Fibroblast of lung (primary cell): ENCODE results near the gene GRXCR2. TPM values are rescaled to one million over a fixed set of nuclear protein-coding genes. Genes with fewer than 3 reads are reported as not detected.

Experiments
- DNase-seq, 2 donors: peaks; one replicate each; pipeline versions ENCODE4 v3.0.0 to v3.0.0-alpha.2; 2010; ENCODE audit warnings: low read depth in 2 of 2
- H2AFZ ChIP-seq: 2 replicates; pipeline ENCODE4 v1.5.1; 2012; ENCODE audit warnings: low read length, control low read depth, inconsistent platforms
- H3K27ac ChIP-seq: 2 replicates; pipeline ENCODE4 v1.5.1; 2011; ENCODE audit warnings: low read length, control low read depth; ENCODE audit not compliant: insufficient read depth
- H3K27me3 ChIP-seq: 2 replicates; pipeline ENCODE4 v1.5.1; 2011; ENCODE audit warnings: mild to moderate bottlenecking, low read length; ENCODE audit not compliant: control insufficient read depth, insufficient read depth
- H3K36me3 ChIP-seq: 2 replicates; pipeline ENCODE4 v1.5.1; 2011; ENCODE audit warnings: low read length; ENCODE audit not compliant: control insufficient read depth, insufficient read depth
- H3K4me1 ChIP-seq: 2 replicates; pipeline ENCODE4 v1.5.1; 2011; ENCODE audit warnings: low read length; ENCODE audit not compliant: control insufficient read depth, insufficient read depth; ENCODE audit errors: extremely low read depth
- H3K4me2 ChIP-seq: 2 replicates; pipeline ENCODE4 v1.5.1; 2011; ENCODE audit warnings: low read length, control low read depth; ENCODE audit not compliant: insufficient read depth; ENCODE audit errors: extremely low read depth
- H3K4me3 ChIP-seq, 4 experiments: fragments of 200-600 bp in 1 of 4; sonication (generic) in 1 of 4; replicated peaks in 1 of 4; 2 replicates each; pipeline ENCODE4 v1.5.1; 2011 to 2016; ENCODE audit warnings: low read length in 4 of 4, low read depth in 3 of 4, mild to moderate bottlenecking in 3 of 4, control low read depth in 2 of 4, inconsistent platforms in 1 of 4, mixed read lengths in 1 of 4; ENCODE audit not compliant: insufficient read depth in 1 of 4; ENCODE audit errors: control extremely low read depth in 1 of 4
- H3K79me2 ChIP-seq: 2 replicates; pipeline ENCODE4 v1.5.1; 2012; ENCODE audit warnings: mild to moderate bottlenecking, low read length, inconsistent platforms; ENCODE audit not compliant: control insufficient read depth, insufficient read depth
- H3K9ac ChIP-seq: 2 replicates; pipeline ENCODE4 v1.5.1; 2011; ENCODE audit warnings: mild to moderate bottlenecking, low read length, control low read depth; ENCODE audit not compliant: insufficient read depth
- H3K9me3 ChIP-seq: 2 replicates; pipeline ENCODE4 v1.5.1; 2012; ENCODE audit warnings: low read depth, low read length; ENCODE audit not compliant: control insufficient read depth, insufficient read depth
- H4K20me1 ChIP-seq: 2 replicates; pipeline ENCODE4 v1.5.1; 2011; ENCODE audit warnings: low read length; ENCODE audit not compliant: control insufficient read depth, insufficient read depth; ENCODE audit errors: extremely low read depth
- EZH2 ChIP-seq: IDR thresholded peaks from 2 replicates; pipeline ENCODE4 v1.5.1; 2012; ENCODE audit warnings: low read length, control low read depth, mild to moderate bottlenecking; ENCODE audit errors: missing control alignments
- polyA plus RNA-seq, 2 donors: library from polyadenylated mRNA; depleted of rRNA in 1 of 2; stranded (reverse) in 1 of 2; unstranded in 1 of 2; fragments of >200 nt; gene quantifications; 2 replicates each; pipeline ENCODE4 v1.2.1, GENCODE V29; 2011 to 2012; ENCODE audit warnings: missing spikeins in 1 of 2
- total RNA-seq: library from RNA; depleted of rRNA; stranded (reverse); fragments of >200 nt; gene quantifications from 2 replicates; pipeline ENCODE4 v1.2.1, GENCODE V29; 2014
- TF ChIP-seq, protein P1 (sequence below), 2 donors: IDR thresholded peaks in 1 of 2; conservative IDR thresholded peaks in 1 of 2; 1 replicate in 1 of 2; 2 replicates in 1 of 2; pipeline ENCODE4 v1.5.1; 2011 to 2012; ENCODE audit warnings: low read length in 2 of 2, control low read depth in 1 of 2, inconsistent platforms in 1 of 2, low read depth in 1 of 2, mild to moderate bottlenecking in 1 of 2

The GRXCR2 gene
- total and polyA plus RNA-seq, 2 donors (not counting 1 experiment from before 2014, with no cell fraction given) = not detected

DNA sequence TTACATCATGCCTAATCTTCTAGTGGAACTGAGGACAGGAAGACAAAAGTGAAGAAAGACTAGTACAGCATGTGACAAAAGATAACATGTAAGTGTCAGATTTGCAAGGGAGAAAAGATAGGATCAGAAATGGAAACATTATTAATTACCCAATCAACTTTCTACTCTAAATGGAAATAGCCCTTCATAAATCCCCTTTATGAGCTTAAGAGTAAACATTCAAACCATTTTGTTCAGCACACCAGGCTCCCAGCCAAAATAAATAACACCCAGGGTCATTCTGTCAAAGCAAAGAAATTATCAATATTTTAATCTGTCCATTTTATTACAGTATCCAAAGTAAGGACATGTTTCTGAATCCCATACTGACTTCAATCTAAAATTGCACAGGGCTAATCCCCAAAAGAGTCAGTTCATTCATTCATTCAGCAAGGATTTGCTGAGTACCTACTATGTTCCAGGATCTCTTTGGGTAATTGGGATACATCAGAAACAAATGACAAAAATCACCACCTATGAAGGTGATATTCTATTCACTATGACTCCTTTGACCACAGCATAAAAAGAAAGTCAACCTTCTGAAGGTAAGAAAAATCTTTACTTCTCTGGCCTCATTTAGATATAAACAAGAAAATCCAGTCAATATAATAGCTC is 43.0 kb downstream of the GRXCR2 start:
- Histone ChIP-seq H3K36me3 (no peaks in the 10 kb centered on the region), H3K4me3 (no peak overlapping the region), H3K9me3 (no peaks in the 10 kb centered on the region), H3K79me2 (no peaks in the 10 kb centered on the region), H3K27me3 (no peaks in the 10 kb centered on the region), H3K4me1 (no peaks in the 10 kb centered on the region), H2AFZ (no peak overlapping the region), H4K20me1 (no peaks in the 10 kb centered on the region), H3K4me2 (no peak overlapping the region), H3K27ac (no peak overlapping the region), H3K9ac (no peak overlapping the region)
- TF ChIP-seq EZH2 = no peak
- TF ChIP-seq, protein P1, sequence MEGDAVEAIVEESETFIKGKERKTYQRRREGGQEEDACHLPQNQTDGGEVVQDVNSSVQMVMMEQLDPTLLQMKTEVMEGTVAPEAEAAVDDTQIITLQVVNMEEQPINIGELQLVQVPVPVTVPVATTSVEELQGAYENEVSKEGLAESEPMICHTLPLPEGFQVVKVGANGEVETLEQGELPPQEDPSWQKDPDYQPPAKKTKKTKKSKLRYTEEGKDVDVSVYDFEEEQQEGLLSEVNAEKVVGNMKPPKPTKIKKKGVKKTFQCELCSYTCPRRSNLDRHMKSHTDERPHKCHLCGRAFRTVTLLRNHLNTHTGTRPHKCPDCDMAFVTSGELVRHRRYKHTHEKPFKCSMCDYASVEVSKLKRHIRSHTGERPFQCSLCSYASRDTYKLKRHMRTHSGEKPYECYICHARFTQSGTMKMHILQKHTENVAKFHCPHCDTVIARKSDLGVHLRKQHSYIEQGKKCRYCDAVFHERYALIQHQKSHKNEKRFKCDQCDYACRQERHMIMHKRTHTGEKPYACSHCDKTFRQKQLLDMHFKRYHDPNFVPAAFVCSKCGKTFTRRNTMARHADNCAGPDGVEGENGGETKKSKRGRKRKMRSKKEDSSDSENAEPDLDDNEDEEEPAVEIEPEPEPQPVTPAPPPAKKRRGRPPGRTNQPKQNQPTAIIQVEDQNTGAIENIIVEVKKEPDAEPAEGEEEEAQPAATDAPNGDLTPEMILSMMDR (conservative IDR thresholded peaks at IDR 0.05 in 1 of 2, IDR thresholded peaks at IDR 0.05 in 1 of 2; ENCODE audit: low read depth in 1 of 2, low read length in 2 of 2) = no peak
- peak in 1 of 2 donors; percentile 10 for DNase-seq

DNA sequence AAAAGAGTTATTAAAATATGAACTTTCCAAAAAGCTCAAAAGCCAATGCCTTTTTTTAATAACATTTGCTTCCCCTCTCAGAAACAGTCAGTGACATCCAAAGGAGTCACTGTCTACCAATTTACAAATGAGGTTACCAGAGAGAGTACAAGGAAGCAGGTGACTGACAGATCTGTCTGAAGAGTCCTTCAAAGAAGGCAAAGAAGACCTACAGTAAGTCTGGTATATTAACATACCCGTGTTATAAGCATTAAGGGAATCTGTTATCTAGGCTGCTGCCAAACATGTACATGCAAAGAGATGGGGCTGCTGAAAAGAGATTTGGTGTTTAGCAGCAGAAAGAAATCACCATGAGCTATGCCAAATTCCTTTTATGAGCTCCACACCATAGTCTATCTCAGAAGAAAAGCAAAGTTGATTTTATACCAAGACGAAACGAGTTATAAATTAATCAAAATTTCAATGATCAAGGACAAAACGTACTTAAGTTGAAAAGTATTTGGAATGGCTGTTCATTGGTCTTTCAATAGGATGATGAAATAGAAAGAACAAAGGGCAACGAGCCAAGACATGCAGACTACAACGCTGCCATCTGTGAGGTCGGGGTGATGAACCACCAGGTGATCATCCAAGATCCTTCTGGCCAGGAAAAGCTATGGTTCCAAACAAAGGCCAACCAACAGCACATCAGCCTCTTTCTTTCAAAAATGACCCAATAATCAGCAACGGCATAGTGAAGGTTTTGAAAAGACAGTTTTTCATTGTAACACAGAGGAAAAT is 45.7 kb downstream of the GRXCR2 start:
- H3K9me3 ChIP-seq = no peaks in the 10 kb centered on the region
- H3K79me2 ChIP-seq = no peaks in the 10 kb centered on the region
- no peak overlapping the region for H3K4me2 ChIP-seq

DNA sequence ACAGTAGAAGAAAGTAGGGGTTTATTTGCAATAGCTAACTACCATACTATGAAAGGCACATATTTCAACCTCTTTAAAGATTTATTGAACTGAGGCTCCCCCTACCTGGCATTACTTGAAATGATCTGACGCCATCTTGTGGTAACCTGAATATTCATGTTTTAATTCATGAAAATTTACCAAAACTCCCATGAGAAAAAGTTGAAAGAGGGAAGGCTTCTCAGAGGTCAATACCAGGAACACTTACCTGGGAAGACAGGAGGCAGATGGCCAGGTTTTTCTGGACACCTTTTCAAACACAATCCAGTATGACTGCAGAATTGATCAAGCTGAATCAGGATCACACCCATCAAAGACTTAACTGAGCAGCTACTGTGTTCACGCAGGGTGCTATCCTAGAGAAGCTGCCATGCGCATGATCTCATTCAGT is 47.0 kb downstream of the GRXCR2 start:
- H3K4me2 ChIP-seq = no peak overlapping the region
- DNase-seq = peak; percentile 56 to 78
- no peaks in the 10 kb centered on the region for H4K20me1 ChIP-seq
- H3K79me2 ChIP-seq = no peaks in the 10 kb centered on the region
- no peaks in the 10 kb centered on the region for H3K36me3 ChIP-seq
- no peaks in the 10 kb centered on the region for H3K9me3 ChIP-seq
- H3K4me1 ChIP-seq = no peaks in the 10 kb centered on the region
- H3K4me3 ChIP-seq = no peak overlapping the region
- no peak overlapping the region for H3K27ac ChIP-seq
- no peak overlapping the region for H2AFZ ChIP-seq
- no peaks in the 10 kb centered on the region for H3K27me3 ChIP-seq
- TF ChIP-seq EZH2 = no peak
- TF ChIP-seq, protein P1 (conservative IDR thresholded peaks at IDR 0.05 in 1 of 2, IDR thresholded peaks at IDR 0.05 in 1 of 2; ENCODE audit: low read depth in 1 of 2, low read length in 2 of 2) = peak; percentile 79 to 84
- H3K9ac ChIP-seq = no peak overlapping the region

More for the DNA sequence above, 45.7 kb downstream of the GRXCR2 start:
- no peak overlapping the region for H3K9ac ChIP-seq
- H3K27ac ChIP-seq = no peak overlapping the region
- H3K27me3 ChIP-seq = no peaks in the 10 kb centered on the region
- DNase-seq = no peak
- no peak overlapping the region for H2AFZ ChIP-seq
- H3K36me3 ChIP-seq = no peaks in the 10 kb centered on the region
- H3K4me1 ChIP-seq = no peaks in the 10 kb centered on the region
- no peak overlapping the region for H3K4me3 ChIP-seq
- no peaks in the 10 kb centered on the region for H4K20me1 ChIP-seq
- TF ChIP-seq, protein P1 (conservative IDR thresholded peaks at IDR 0.05 in 1 of 2, IDR thresholded peaks at IDR 0.05 in 1 of 2; ENCODE audit: low read depth in 1 of 2, low read length in 2 of 2) = no peak
- TF ChIP-seq EZH2 = no peak
